ENCODE results near the gene TMEM214.

DNA sequence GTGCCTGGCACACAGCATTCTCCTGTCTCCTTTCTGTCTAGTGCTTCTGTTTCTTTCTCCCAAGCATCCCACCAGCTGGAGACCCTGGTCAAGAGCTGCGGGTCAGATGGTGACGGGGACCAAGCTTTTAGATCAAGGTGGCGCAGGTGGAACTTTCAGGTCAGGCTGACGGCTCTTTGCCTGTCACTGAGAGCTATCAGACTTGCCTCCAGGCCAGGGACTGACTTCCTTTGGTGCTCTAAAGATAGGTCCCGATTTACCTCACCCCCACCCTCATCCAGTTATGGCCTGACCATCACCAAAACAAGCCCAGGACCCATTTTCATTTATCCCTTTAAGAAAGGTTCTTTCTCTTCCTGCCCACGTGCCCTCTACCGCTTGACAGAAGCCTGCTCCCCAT lies 44.5 kb downstream of the TMEM214 start:
- TF ChIP-seq, protein P1, sequence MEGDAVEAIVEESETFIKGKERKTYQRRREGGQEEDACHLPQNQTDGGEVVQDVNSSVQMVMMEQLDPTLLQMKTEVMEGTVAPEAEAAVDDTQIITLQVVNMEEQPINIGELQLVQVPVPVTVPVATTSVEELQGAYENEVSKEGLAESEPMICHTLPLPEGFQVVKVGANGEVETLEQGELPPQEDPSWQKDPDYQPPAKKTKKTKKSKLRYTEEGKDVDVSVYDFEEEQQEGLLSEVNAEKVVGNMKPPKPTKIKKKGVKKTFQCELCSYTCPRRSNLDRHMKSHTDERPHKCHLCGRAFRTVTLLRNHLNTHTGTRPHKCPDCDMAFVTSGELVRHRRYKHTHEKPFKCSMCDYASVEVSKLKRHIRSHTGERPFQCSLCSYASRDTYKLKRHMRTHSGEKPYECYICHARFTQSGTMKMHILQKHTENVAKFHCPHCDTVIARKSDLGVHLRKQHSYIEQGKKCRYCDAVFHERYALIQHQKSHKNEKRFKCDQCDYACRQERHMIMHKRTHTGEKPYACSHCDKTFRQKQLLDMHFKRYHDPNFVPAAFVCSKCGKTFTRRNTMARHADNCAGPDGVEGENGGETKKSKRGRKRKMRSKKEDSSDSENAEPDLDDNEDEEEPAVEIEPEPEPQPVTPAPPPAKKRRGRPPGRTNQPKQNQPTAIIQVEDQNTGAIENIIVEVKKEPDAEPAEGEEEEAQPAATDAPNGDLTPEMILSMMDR (conservative IDR thresholded peaks at IDR 0.05 in 1 of 2, IDR thresholded peaks at IDR 0.05 in 1 of 2; ENCODE audit: extremely low read depth in 1 of 2, insufficient read depth in 1 of 2, low read depth in 1 of 2, low read length in 2 of 2): no peak
- TF ChIP-seq EZH2 (IDR thresholded peaks at IDR 0.05; ENCODE audit: borderline replicate concordance, low read length): no peak
